Vagina (tissue), 2 donors: ENCODE results near the gene ANKRD44. TPM values are rescaled to one million over a fixed set of nuclear protein-coding genes. Genes with fewer than 3 reads are reported as not detected.

ENCODE experiments used
- DNase-seq, 2 donors: peaks; one replicate each; pipeline ENCODE4 v3.0.0-alpha.2; 2017; ENCODE audit errors: extremely low spot score in 2 of 2
- H3K27ac ChIP-seq: fragments of 200-600 bp; sonication (generic); one replicate; pipeline ENCODE4 v1.5.1; 2019
- H3K27me3 ChIP-seq: fragments of 200-600 bp; sonication (generic); one replicate; pipeline ENCODE4 v1.5.1; 2019
- H3K36me3 ChIP-seq, 2 donors: fragments of 200-600 bp; sonication (generic); one replicate each; pipeline ENCODE4 v1.5.1; 2017 to 2019
- H3K4me1 ChIP-seq: fragments of 200-600 bp; sonication (generic); one replicate; pipeline ENCODE4 v1.5.1; 2019
- H3K4me3 ChIP-seq, 2 donors: fragments of 200-600 bp; sonication (generic); 1 replicate in 1 of 2; 2 replicates in 1 of 2; pipeline ENCODE4 v1.5.1; 2016 to 2019
- H3K9me3 ChIP-seq: fragments of 200-600 bp; sonication (generic); one replicate; pipeline ENCODE4 v1.5.1; 2019
- POLR2A ChIP-seq, 2 donors: fragments of 450-650 bp; IDR thresholded peaks; one replicate each; pipeline ENCODE4 v1.6.1; 2017; ENCODE audit warnings: antibody characterized with exemption in 2 of 2, mild to moderate bottlenecking in 2 of 2, moderate library complexity in 2 of 2
- POLR2AphosphoS5 ChIP-seq, 2 donors: sonication (generic); formaldehyde crosslinking; IDR thresholded peaks; one replicate each; pipeline ENCODE4 v1.9.0; 2017; ENCODE audit warnings: antibody characterized with exemption in 2 of 2, mild to moderate bottlenecking in 2 of 2, low read depth in 1 of 2; ENCODE audit not compliant: insufficient read depth in 1 of 2
- intact Hi-C: fragments of 100-400 bp; cut with DNase I; formaldehyde crosslinking; loops from one replicate; pipeline ENCODE4 v1.15.1; 2023
- total RNA-seq: library from RNA; depleted of rRNA; stranded (reverse); fragments of >200 nt; gene quantifications from one replicate; pipeline ENCODE4 v1.2.3, GENCODE V29; 2016
- TF ChIP-seq, protein P1 (sequence below), 3 experiments: fragments of 450-650 bp in 2 of 3; fragments of 200-600 bp in 1 of 3; sonication (generic) in 1 of 3; IDR thresholded peaks; one replicate each; pipeline ENCODE4 v1.5.1; 2017 to 2019; ENCODE audit warnings: antibody characterized with exemption in 3 of 3, mild to moderate bottlenecking in 2 of 3, moderate library complexity in 2 of 3

The ANKRD44 gene
- total RNA-seq, 1 donor from 2014 or later = 46.4 TPM

- no peak for TF ChIP-seq POLR2AphosphoS5 (IDR thresholded peaks at IDR 0.05; ENCODE audit: insufficient read depth in 1 of 2, low read depth in 1 of 2)
- TF ChIP-seq, protein P1, sequence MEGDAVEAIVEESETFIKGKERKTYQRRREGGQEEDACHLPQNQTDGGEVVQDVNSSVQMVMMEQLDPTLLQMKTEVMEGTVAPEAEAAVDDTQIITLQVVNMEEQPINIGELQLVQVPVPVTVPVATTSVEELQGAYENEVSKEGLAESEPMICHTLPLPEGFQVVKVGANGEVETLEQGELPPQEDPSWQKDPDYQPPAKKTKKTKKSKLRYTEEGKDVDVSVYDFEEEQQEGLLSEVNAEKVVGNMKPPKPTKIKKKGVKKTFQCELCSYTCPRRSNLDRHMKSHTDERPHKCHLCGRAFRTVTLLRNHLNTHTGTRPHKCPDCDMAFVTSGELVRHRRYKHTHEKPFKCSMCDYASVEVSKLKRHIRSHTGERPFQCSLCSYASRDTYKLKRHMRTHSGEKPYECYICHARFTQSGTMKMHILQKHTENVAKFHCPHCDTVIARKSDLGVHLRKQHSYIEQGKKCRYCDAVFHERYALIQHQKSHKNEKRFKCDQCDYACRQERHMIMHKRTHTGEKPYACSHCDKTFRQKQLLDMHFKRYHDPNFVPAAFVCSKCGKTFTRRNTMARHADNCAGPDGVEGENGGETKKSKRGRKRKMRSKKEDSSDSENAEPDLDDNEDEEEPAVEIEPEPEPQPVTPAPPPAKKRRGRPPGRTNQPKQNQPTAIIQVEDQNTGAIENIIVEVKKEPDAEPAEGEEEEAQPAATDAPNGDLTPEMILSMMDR (IDR thresholded peaks at IDR 0.05) = no peak
- no peak for TF ChIP-seq POLR2A (IDR thresholded peaks at IDR 0.05)
- DNase-seq = no peak
- peaks cover 13% of the 10 kb centered on the region for H3K4me1 ChIP-seq
- H3K27me3 ChIP-seq = no peaks in the 10 kb centered on the region
- intact Hi-C loops = no loop called here
- H3K27ac ChIP-seq = no peak overlapping the region
- no peaks in the 10 kb centered on the region for H3K36me3 ChIP-seq
- H3K4me3 ChIP-seq = no peak overlapping the region
- H3K9me3 ChIP-seq = no peaks in the 10 kb centered on the region
Measured at GRCh38 chr2:197219636-197220035, 90.9 kb downstream of the ANKRD44 start.

- Histone ChIP-seq H3K27me3 (no peaks in the 10 kb centered on the region), H3K27ac (no peak overlapping the region), H3K36me3 (no peaks in the 10 kb centered on the region), H3K9me3 (no peaks in the 10 kb centered on the region), H3K4me1 (peaks cover 19% of the 10 kb centered on the region), H3K4me3 (no peak overlapping the region)
- TF ChIP-seq, protein P1 (IDR thresholded peaks at IDR 0.05) = no peak
- TF ChIP-seq POLR2A (IDR thresholded peaks at IDR 0.05) = no peak
- TF ChIP-seq POLR2AphosphoS5 (IDR thresholded peaks at IDR 0.05; ENCODE audit: insufficient read depth in 1 of 2, low read depth in 1 of 2) = no peak
- intact Hi-C loops = no loop called here
- DNase-seq = no peak
Measured at GRCh38 chr2:197217541-197217940, 93.0 kb downstream of the ANKRD44 start.

- intact Hi-C loops = no loop called here
- peaks cover 27% of the 10 kb centered on the region for H3K4me1 ChIP-seq
- H3K9me3 ChIP-seq = no peaks in the 10 kb centered on the region
- H3K27ac ChIP-seq = no peak overlapping the region
- TF ChIP-seq POLR2A (IDR thresholded peaks at IDR 0.05) = no peak
- TF ChIP-seq, protein P1 (IDR thresholded peaks at IDR 0.05) = no peak
- no peak for TF ChIP-seq POLR2AphosphoS5 (IDR thresholded peaks at IDR 0.05; ENCODE audit: insufficient read depth in 1 of 2, low read depth in 1 of 2)
- no peak for DNase-seq
- H3K36me3 ChIP-seq = no peaks in the 10 kb centered on the region
- H3K27me3 ChIP-seq = no peaks in the 10 kb centered on the region
- H3K4me3 ChIP-seq = no peak overlapping the region
Measured at GRCh38 chr2:197216361-197216979, 94.1 kb downstream of the ANKRD44 start.

DNA sequence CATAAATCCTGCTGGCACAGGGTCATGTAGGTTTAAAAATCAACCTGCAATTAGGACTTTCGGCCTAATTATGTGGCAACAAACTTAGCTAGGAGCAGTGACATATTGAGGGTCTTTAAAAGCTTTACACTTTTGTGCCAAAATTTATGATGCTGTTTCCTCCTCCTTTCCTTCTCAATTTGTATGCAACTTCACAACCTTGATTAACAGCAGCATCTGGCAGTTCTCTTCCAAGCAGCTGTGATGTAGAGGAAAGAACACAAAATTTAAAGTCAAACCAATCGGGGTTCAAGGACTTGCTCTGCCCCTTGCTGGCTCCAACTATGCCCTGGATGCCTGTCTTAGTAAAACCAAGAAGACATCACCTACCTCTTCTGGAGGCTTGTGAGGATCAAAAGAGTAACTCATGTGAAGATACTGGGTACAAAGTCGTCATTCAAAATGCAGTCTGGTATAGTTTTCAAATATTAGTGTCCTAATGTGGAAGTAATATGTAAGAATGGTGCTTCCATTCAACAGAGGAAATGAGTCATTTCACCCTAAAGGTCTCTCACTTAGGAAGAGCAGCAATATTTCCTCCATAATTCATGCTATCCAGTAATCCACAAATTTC, 94.7 kb downstream of the ANKRD44 start:
- Histone ChIP-seq H3K27me3 (no peaks in the 10 kb centered on the region), H3K4me3 (no peak overlapping the region), H3K9me3 (no peaks in the 10 kb centered on the region), H3K27ac (no peak overlapping the region), H3K4me1 (peaks cover 30% of the 10 kb centered on the region), H3K36me3 (no peaks in the 10 kb centered on the region)
- no peak for DNase-seq
- TF ChIP-seq, protein P1 (IDR thresholded peaks at IDR 0.05) = no peak
- TF ChIP-seq POLR2A (IDR thresholded peaks at IDR 0.05) (no peak), POLR2AphosphoS5 (IDR thresholded peaks at IDR 0.05; ENCODE audit: insufficient read depth in 1 of 2, low read depth in 1 of 2) (no peak)
- intact Hi-C loops = no loop called here
